NCI-H128 (cell line): ENCODE results near the gene KCNQ1.

Experiments
- DNase-seq: peaks from one replicate; lab custom pipeline; 2025; ENCODE audit not compliant: unreplicated experiment; lab: John Stamatoyannopoulos, UW

The KCNQ1 gene

DNA sequence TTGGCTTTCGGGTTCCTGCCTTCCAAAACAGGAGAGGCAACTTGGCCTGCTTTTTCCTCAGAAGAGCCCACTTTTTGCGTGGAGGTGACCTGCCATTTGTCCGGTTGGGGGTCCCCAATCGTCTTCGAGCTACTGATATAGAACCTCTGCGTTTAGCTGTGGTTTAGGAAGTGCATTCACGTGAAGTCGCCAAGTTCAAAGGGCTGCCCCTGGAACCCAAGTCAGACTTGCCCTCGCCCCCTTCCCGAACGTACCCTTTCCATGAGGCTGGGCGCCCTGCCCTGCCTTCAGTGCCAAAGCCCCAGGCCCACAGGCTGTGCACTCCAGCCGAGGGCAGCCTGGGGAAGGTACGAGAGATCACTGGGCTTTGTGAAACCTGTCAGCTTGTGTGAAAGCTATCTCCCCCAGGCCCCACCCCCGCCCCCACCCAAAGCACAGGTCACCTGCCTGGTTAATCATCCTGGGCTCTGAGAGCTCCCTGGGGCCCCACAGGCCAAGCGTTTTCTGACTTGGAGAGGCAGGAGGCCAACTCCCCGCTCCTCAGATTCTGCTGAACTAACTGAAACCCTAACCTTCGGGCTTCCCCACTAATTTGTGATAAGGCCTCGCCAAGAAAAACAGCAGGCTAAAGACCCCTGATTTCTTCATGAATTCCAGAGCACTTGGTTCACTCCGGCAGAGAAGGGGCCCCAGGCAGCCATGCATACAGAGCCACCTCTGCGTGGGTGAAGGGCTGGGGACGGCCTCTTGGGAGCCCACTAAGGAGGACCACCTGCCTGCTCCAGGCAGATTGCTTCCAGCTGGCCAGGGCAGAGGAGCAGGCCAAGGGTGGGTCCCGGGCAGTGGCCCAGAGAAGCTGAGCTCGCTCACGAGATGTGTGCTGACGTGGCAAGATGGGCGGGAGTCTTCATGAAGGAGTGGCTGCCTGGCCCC, 280.8 kb downstream of the KCNQ1 start:
- no peak for DNase-seq

GRCh38 chr11:2726964-2727363, 282.2 kb downstream of the KCNQ1 start:
- no peak for DNase-seq

DNA sequence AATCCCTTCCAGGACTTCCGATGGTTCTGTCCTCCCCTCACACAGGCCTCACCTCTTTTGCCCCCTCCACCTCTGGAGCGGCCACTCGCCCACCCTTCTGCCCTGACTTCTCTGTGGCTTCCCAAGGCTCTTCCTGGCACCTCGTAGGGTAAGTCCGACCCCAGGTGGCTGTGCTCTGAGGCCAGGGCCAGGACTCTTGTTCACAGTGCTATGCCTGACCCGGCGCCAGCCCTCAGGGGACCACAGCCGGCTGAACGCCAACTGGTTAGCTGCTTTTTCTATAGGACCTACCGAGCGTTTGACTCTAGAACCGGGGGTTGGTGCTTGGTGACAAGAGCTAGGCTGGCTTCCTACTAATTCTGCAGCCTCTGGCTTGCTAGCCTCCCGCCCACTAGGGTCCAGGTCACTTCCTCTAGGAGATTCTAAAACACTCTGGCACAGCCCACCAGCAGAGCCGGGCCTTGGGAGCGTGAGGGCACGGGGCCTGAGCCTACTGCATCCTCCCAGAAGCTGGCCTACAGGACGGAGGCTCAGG, 283.4 kb downstream of the KCNQ1 start:
- no peak for DNase-seq

DNA sequence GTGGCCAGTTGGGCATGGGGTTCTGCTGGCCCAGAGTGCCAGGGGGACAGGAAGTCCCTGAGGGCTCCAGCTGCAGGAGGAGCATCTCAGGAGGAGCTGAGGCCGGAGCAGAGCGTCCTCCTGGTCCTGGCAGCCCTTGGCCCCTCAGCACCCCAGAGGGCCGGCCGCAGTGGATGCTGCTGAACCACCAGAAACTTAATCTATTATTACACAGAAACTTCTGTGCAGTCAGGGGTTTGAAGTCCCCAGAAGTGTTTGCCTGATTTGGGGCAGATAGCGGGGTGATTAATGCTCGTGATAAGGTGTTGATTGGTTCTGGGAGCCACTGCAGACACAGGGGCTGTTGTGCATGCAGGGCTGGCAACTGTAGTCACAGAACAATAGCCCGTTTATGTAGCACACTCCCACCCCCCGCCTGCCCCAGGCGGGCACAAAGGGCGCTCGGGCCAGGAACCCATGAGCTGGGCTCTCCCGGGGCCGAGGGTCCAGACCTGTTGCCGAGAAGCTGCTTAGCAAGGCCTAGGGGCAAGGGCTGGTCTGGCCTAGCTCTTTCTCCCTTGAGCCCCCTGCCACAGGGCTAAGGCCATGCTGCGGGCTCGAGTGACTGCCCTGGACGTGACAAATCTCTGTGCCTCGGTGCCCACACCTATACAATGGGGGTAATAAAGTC, 284.0 kb downstream of the KCNQ1 start:
- no peak for DNase-seq

- DNase-seq, result no peak
Observed at GRCh38 chr11:2729841-2730240, 285.0 kb downstream of the KCNQ1 start.

- DNase-seq, result no peak
Observed at GRCh38 chr11:2730272-2731129, 285.7 kb downstream of the KCNQ1 start.

DNA sequence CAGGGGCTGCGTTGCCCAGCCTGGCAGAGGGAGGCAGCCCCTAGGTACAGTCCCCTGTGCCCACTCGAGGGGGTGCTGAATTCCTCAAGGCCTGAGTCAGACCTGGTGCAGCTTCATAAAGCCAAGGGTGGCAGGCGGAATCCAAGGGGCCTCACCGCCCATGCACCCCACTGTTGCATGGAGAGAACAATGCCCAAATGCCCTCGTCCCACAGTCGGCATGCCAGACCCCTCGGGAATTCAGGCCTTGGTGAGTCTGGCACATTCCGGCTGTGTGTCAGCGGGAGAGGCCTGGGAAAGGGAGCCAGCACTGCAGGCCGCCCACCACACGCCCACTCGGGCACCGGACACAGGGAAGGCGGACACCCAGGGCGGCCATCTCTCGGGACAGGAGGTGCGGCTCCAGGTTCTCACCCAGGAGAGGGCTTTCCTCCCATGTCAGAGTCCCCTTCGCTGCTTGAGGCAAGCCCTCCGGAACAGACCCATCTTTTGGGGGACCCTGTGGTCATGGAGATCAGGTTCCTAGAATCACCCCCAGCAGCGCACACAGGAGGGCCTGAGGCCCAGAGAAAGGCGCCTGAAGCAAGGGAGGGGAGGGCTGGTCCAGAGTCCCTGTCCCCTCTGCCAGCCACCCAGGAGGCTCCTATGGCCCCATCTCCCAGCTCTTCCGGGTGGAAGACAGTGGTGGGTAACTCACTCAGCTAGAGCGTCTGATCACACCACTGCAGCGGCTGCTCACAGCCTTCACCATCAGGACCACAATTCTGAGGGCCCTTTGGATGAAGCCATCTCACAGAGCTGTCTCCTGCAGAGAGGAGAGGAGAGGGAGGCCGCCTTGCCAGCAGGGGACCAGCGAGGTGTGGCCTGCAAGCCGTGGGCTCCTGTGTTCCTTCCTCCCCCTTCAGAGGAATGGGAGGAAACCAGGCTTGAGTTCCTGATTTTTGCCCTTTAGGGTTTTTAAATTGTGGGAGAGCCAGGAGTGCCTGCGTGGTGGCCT, 286.6 kb downstream of the KCNQ1 start:
- DNase-seq, result no peak

DNA sequence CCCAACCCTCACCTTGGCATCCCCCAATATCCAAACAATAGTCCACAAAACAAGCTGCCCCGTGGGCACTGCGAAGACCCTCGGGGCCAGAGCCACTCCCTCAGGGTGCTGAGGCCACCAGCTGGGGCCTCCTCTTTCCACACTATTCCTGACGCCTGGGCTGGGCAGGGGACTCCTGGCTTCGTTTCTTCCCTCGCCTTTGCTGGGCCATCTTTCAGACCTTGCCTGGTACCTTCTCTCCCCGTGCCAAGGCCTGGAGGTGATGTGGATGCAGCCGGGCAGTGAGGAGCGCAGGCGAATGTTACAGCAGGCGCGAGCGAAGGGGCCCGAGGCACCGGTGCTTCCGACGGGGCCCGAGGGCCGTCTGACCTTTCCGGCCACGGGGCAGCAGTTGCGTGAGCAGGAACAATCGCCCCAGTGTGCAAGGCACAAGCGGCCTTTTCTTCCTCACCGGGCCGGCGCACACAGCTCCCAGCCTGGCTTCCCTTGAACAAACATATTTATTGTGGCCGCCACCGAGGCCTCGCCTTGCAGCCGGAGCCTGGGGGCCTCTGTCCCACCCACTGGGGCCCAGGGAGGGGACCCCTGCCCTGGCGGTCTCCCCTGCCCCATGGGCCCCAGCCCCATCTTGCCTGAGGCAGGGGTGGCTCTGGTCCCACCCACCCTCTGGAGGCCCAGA, 287.6 kb downstream of the KCNQ1 start:
- no peak for DNase-seq

DNA sequence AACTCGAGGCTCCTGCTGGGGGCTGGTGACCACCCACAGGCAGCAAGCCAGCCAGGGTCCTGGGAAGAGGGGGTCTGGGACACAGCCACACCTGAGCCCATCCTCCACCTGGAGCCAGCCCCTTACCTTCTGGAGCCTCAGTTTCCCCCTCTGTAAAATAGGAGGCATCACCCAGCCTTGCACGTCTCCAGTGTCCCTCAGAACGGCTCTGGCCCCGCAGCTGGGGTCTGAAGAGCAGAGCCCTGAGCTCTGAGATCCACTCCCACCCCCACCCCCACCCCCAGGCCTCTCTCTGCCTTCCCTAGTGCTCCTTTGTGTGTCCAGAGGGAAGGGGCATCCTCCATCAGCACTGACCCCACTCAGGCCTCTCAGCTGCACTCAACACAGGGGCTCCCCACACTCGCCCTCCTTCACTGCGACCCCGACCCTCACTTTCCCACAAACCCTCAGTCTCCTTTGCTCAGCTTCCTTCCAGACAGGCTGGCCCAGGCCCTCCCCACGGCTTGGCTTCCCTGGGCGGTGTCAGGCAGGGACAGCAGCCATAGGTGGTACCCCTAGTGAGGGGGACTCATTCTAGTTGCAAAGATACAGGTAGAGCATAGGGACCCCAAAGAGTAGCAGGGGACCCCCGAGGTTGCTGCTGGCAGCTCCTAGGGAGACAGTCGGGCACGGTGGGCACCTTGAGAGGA, 288.3 kb downstream of the KCNQ1 start:
- DNase-seq, result no peak

- no peak for DNase-seq
Observed at GRCh38 chr11:2734181-2735052, 289.6 kb downstream of the KCNQ1 start.

- no peak for DNase-seq
Observed at GRCh38 chr11:2735053-2735589, 290.3 kb downstream of the KCNQ1 start.

DNA sequence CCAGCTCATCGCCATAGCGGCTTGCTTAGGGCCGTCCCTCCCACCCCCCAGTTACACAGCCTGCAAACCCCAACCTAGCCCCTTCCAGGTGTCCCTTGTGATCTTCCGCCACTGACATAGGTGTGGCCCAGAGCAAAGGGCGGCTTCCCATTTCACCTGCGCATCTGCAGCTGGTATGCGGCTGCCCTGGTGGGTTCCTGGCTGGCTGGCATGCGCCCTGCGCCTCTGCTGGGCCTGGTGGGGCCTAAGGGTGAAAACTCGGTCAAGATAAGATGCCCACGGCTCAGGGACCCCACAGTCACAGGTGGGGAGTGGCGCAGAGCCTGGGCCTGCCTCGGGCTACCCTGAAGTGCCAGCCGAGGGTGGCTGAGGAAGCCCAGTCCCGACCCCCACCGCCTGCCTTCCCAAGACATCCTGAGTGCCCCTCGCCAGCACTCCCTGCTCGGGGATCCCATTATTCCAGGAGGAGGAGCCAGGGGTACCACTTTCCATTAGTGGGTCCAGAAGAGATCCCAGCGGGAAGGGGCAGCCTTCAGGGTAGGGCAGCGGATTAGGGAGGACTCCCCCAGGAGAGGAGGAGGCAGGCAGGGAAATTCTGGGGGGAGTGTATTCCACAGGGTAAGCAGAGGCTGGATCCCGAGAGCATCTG, 291.9 kb downstream of the KCNQ1 start:
- no peak for DNase-seq

DNA sequence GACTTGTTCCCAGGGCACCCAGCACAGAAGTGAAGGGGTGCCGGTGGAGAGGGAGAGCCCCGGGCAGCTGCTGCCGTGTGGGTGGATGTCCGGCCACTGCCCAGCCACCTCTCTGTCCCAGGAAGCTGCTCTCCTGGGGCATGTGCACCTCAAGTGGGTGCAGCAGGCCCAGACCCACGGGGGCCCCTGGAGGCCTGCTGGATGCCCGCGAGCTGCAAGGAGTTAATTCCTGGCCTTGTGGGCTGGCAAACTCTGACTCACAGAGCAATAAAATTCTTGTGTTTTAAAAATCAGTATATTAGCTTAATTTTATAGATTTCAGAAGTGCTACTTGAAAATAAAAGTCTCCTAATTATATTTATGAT, 292.4 kb downstream of the KCNQ1 start:
- DNase-seq, result no peak

DNA sequence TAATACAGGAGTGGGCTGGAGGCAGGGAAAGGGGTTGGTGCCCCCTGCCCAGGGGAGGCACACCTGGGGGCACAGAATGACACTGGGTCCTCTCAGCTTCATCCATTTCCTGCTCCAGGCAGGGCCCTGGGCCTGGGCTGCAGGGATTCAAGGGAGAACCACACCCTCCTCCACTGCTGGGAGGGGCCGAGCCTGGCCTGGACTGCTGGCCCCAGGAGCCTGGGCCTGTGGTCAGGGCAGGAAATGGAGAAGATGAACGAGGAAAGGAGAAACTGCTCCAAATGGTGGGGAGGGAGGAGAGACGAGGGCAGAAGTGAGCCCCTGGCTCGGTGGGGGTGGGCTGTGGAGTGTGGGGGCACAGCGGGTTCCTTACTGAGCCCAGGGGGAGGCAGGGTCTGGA, 293.1 kb downstream of the KCNQ1 start:
- no peak for DNase-seq

- DNase-seq, result no peak
Observed at GRCh38 chr11:2738551-2739431, 294.0 kb downstream of the KCNQ1 start.
